Activated CD4-positive, alpha-beta T cell treated with anti-CD3 and anti-CD28 coated beads for 36 hours (primary cell): ENCODE data around the gene TUB. TPM values are rescaled to one million over a fixed set of nuclear protein-coding genes. Genes with fewer than 3 reads are reported as not detected.

ENCODE experiments used
- ATAC-seq: fragments of 200-7000 bp; cut with Tn5 transposase; one replicate; pipeline ENCODE4 v1.10.0; 2021; ENCODE audit warnings: mild to moderate bottlenecking, moderate library complexity
- CTCF ChIA-PET: fragments of 350-600 bp; sonication (Branson Sonifier 250); formaldehyde crosslinking; loops from one replicate; lab custom pipeline; 2021; ENCODE audit warnings: antibody characterized with exemption; lab: Charles Lee
- POLR2A ChIA-PET: fragments of 350-600 bp; sonication (Branson Sonifier 250); formaldehyde crosslinking; loops from one replicate; lab custom pipeline; 2021; ENCODE audit warnings: antibody characterized with exemption, inconsistent platforms; lab: Charles Lee
- DNase-seq: peaks from one replicate; pipeline ENCODE4 v3.0.0-alpha.2; 2020
- H3K27ac Mint-ChIP-seq: one replicate; pipeline ENCODE4 v1.8.0; 2021; ENCODE audit warnings: mixed read lengths
- H3K27me3 Mint-ChIP-seq: one replicate; pipeline ENCODE4 v1.8.0; 2021; ENCODE audit warnings: mixed read lengths
- H3K36me3 Mint-ChIP-seq: one replicate; pipeline ENCODE4 v1.8.0; 2021; ENCODE audit warnings: low read depth, mixed read lengths
- H3K4me1 Mint-ChIP-seq: one replicate; pipeline ENCODE4 v1.8.0; 2021; ENCODE audit warnings: mixed read lengths
- H3K4me3 Mint-ChIP-seq: one replicate; pipeline ENCODE4 v1.8.0; 2021; ENCODE audit warnings: mild to moderate bottlenecking, moderate library complexity, mixed read lengths
- H3K9me3 Mint-ChIP-seq: one replicate; pipeline ENCODE4 v1.8.0; 2021; ENCODE audit warnings: low read depth, mixed read lengths
- intact Hi-C, 2 experiments: fragments of 100-400 bp; cut with DNase I in 1 of 2; cut with micrococcal nuclease in 1 of 2; formaldehyde crosslinking; loops; one replicate each; pipeline versions ENCODE4 v1.14.2 to v1.15.1; 2022 to 2024; cut with DNase I, micrococcal nuclease
- total RNA-seq, 2 experiments: library from RNA; stranded (reverse); gene quantifications; one replicate each; pipeline ENCODE4 v1.2.3, GENCODE V29; 2021

TUB gene
- total RNA-seq, 2 experiments from 2014 or later, result 0.33 to 0.48 TPM

- H3K27me3 Mint-ChIP-seq, result no peaks in the 10 kb centered on the region
- CTCF ChIA-PET, result interaction anchor here (0.7 to 8.3 kb wide), 5 partner anchors 20 to 201 kb away, joined by 3 to 56 read pairs (median 6); no protein-coding TSS in a partner anchor
- intact Hi-C loops, result no loop called here
- POLR2A ChIA-PET, result no interaction called here
- no peak overlapping the region for H3K4me3 Mint-ChIP-seq
- DNase-seq (no peak), ATAC-seq (no peak)
- H3K36me3 Mint-ChIP-seq, result no peaks in the 10 kb centered on the region
- H3K4me1 Mint-ChIP-seq, result no peaks in the 10 kb centered on the region
- H3K27ac Mint-ChIP-seq, result no peak overlapping the region
- no peaks in the 10 kb centered on the region for H3K9me3 Mint-ChIP-seq
Measured at GRCh38 chr11:8093931-8094575, 13.0 kb downstream of the TUB start.

GRCh38 chr11:8094656-8095055 is 13.6 kb downstream of the TUB start:
- H3K4me3 Mint-ChIP-seq, result no peak overlapping the region
- no peaks in the 10 kb centered on the region for H3K4me1 Mint-ChIP-seq
- ChIA-PET POLR2A (no interaction called here), CTCF (interaction anchor here (0.7 to 8.3 kb wide), 4 partner anchors 21 to 202 kb away, joined by 3 to 56 read pairs (median 6); no protein-coding TSS in a partner anchor)
- intact Hi-C loops, result no loop called here
- no peak for DNase-seq
- H3K9me3 Mint-ChIP-seq, result no peaks in the 10 kb centered on the region
- no peaks in the 10 kb centered on the region for H3K36me3 Mint-ChIP-seq
- H3K27me3 Mint-ChIP-seq, result no peaks in the 10 kb centered on the region
- no peak for ATAC-seq
- no peak overlapping the region for H3K27ac Mint-ChIP-seq

- H3K4me3 Mint-ChIP-seq, result no peak overlapping the region
- no peak for DNase-seq
- H3K36me3 Mint-ChIP-seq, result no peaks in the 10 kb centered on the region
- H3K9me3 Mint-ChIP-seq, result no peaks in the 10 kb centered on the region
- H3K27ac Mint-ChIP-seq, result no peak overlapping the region
- no peaks in the 10 kb centered on the region for H3K4me1 Mint-ChIP-seq
- ATAC-seq, result no peak
- ChIA-PET CTCF (interaction anchor here (2.0 to 8.3 kb wide), 2 partner anchors 62 to 89 kb away, joined by 7 to 56 read pairs; no protein-coding TSS in a partner anchor), POLR2A (no interaction called here)
- no peaks in the 10 kb centered on the region for H3K27me3 Mint-ChIP-seq
- intact Hi-C loops, result no loop called here
Measured at GRCh38 chr11:8095371-8095770, 14.4 kb downstream of the TUB start.

GRCh38 chr11:8095806-8096522 is 15.0 kb downstream of the TUB start:
- ChIA-PET POLR2A (no interaction called here), CTCF (interaction anchor here (0.6 to 8.3 kb wide), 4 partner anchors 63 to 594 kb away, joined by 3 to 56 read pairs (median 5); no protein-coding TSS in a partner anchor)
- Mint-ChIP-seq H3K4me3 (no peak overlapping the region), H3K27ac (no peak overlapping the region), H3K4me1 (no peaks in the 10 kb centered on the region), H3K36me3 (no peaks in the 10 kb centered on the region), H3K9me3 (no peaks in the 10 kb centered on the region), H3K27me3 (no peaks in the 10 kb centered on the region)
- intact Hi-C loops, result no loop called here
- ATAC-seq (no peak), DNase-seq (no peak)

- no peak for ATAC-seq
- Mint-ChIP-seq H3K36me3 (no peaks in the 10 kb centered on the region), H3K4me3 (no peak overlapping the region), H3K27ac (no peak overlapping the region), H3K27me3 (no peaks in the 10 kb centered on the region), H3K4me1 (no peaks in the 10 kb centered on the region), H3K9me3 (no peaks in the 10 kb centered on the region)
- no peak for DNase-seq
- ChIA-PET POLR2A (no interaction called here), CTCF (interaction anchor here (0.6 to 8.3 kb wide), 3 partner anchors 63 to 136 kb away, joined by 3 to 56 read pairs (median 7); no protein-coding TSS in a partner anchor)
- intact Hi-C loops, result no loop called here
Measured at GRCh38 chr11:8096575-8096974, 15.6 kb downstream of the TUB start.

- no peaks in the 10 kb centered on the region for H3K27me3 Mint-ChIP-seq
- ATAC-seq (no peak), DNase-seq (no peak)
- CTCF ChIA-PET, result interaction anchor here (3.3 to 8.3 kb wide), 3 partner anchors 9 to 91 kb away, joined by 50 to 86 read pairs (median 56); no protein-coding TSS in a partner anchor
- no peaks in the 10 kb centered on the region for H3K36me3 Mint-ChIP-seq
- H3K9me3 Mint-ChIP-seq, result no peaks in the 10 kb centered on the region
- no peak overlapping the region for H3K27ac Mint-ChIP-seq
- H3K4me3 Mint-ChIP-seq, result no peak overlapping the region
- POLR2A ChIA-PET, result no interaction called here
- H3K4me1 Mint-ChIP-seq, result no peaks in the 10 kb centered on the region
- intact Hi-C loops, result no loop called here
Measured at GRCh38 chr11:8097062-8097461, 16.1 kb downstream of the TUB start.

GRCh38 chr11:8097468-8097867 is 16.5 kb downstream of the TUB start:
- intact Hi-C loops, result no loop called here

GRCh38 chr11:8097926-8098325 is 16.9 kb downstream of the TUB start:
- H3K36me3 Mint-ChIP-seq, result no peaks in the 10 kb centered on the region
- ATAC-seq (no peak), DNase-seq (no peak)
- no peak overlapping the region for H3K4me3 Mint-ChIP-seq
- intact Hi-C loops, result loop anchor here in 1 of 2 experiments (2.0 kb wide), 2 partner anchors 65 to 205 kb away; no protein-coding TSS in a partner anchor
- no peak overlapping the region for H3K27ac Mint-ChIP-seq
- no peaks in the 10 kb centered on the region for H3K9me3 Mint-ChIP-seq
- no peaks in the 10 kb centered on the region for H3K4me1 Mint-ChIP-seq
- ChIA-PET CTCF (interaction anchor here (1.0 to 4.3 kb wide), 8 partner anchors 9 to 94 kb away, joined by 3 to 86 read pairs (median 8); no protein-coding TSS in a partner anchor), POLR2A (no interaction called here)
- H3K27me3 Mint-ChIP-seq, result no peaks in the 10 kb centered on the region

More at GRCh38 chr11:8097468-8097867, 16.5 kb downstream of the TUB start:
- ChIA-PET CTCF (interaction anchor here (3.3 to 4.3 kb wide), 2 partner anchors 9 to 61 kb away, joined by 50 to 86 read pairs; no protein-coding TSS in a partner anchor), POLR2A (no interaction called here)
- Mint-ChIP-seq H3K4me1 (no peaks in the 10 kb centered on the region), H3K27ac (no peak overlapping the region), H3K4me3 (no peak overlapping the region), H3K9me3 (no peaks in the 10 kb centered on the region), H3K36me3 (no peaks in the 10 kb centered on the region), H3K27me3 (no peaks in the 10 kb centered on the region)
- ATAC-seq (no peak), DNase-seq (no peak)

GRCh38 chr11:8098361-8098760 is 17.4 kb downstream of the TUB start:
- H3K27me3 Mint-ChIP-seq, result no peaks in the 10 kb centered on the region
- no peak overlapping the region for H3K4me3 Mint-ChIP-seq
- H3K4me1 Mint-ChIP-seq, result no peaks in the 10 kb centered on the region
- ChIA-PET CTCF (interaction anchor here (0.9 to 4.3 kb wide), 22 partner anchors 10 to 203 kb away, joined by 3 to 86 read pairs (median 8); partner anchors contain the start of gene TUB), POLR2A (no interaction called here)
- no peak overlapping the region for H3K27ac Mint-ChIP-seq
- intact Hi-C loops, result loop anchor here in 1 of 2 experiments (2.0 kb wide), 2 partner anchors 66 to 206 kb away; no protein-coding TSS in a partner anchor
- H3K9me3 Mint-ChIP-seq, result no peaks in the 10 kb centered on the region
- H3K36me3 Mint-ChIP-seq, result no peaks in the 10 kb centered on the region
- ATAC-seq, result no peak
- DNase-seq, result no peak

GRCh38 chr11:8098879-8099278 is 17.9 kb downstream of the TUB start:
- H3K4me1 Mint-ChIP-seq, result no peaks in the 10 kb centered on the region
- ATAC-seq, result no peak
- no peak overlapping the region for H3K27ac Mint-ChIP-seq
- no peaks in the 10 kb centered on the region for H3K9me3 Mint-ChIP-seq
- ChIA-PET CTCF (interaction anchor here (0.9 to 4.3 kb wide), 33 partner anchors 10 to 205 kb away, joined by 3 to 86 read pairs (median 6); partner anchors contain the start of genes EIF3F and TUB), POLR2A (interaction anchor here (0.8 kb wide), 1 partner anchor 112 kb away, joined by 3 read pairs; the partner anchor contains the start of gene EIF3F)
- no peak overlapping the region for H3K4me3 Mint-ChIP-seq
- DNase-seq, result no peak
- H3K36me3 Mint-ChIP-seq, result no peaks in the 10 kb centered on the region
- intact Hi-C loops, result loop anchor here (1.0 to 2.0 kb wide), 5 partner anchors 66 to 206 kb away; no protein-coding TSS in a partner anchor
- no peaks in the 10 kb centered on the region for H3K27me3 Mint-ChIP-seq
